ENCODE results near the gene DEPP1.

The DEPP1 gene

DNA sequence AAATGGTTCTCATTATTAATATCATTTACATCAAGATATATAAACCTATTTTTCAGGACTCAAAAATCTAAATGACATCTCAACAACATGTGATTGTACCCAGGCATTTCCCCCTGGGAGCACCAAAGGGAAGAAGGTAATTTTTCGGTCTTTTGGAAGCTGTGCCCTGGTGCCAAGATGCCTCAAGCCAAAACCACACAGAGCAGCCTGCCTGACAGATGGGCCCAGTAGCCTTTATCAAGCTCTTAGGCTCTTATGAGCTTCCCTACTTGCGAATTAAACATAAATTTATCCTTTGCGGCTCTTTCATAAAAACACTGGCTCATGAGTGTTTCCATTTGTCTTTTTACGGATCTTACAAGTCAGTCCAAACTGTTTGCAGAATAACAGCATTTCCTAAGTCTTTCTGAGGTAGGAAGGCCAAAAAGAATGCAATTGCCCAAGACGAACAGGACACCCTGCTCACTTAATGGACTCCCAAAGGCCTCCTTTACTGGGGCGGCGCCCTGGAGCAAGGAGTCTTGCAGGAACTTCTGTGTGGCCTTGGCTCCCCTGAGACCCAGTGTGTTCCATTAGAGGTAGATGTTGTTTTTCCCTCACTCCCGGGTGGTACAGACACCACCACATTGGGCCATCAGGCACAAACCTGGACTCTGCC is 23.1 kb downstream of the DEPP1 start:
- no peak for DNase-seq (ENCODE audit: low read depth in 2 of 2)

DNA sequence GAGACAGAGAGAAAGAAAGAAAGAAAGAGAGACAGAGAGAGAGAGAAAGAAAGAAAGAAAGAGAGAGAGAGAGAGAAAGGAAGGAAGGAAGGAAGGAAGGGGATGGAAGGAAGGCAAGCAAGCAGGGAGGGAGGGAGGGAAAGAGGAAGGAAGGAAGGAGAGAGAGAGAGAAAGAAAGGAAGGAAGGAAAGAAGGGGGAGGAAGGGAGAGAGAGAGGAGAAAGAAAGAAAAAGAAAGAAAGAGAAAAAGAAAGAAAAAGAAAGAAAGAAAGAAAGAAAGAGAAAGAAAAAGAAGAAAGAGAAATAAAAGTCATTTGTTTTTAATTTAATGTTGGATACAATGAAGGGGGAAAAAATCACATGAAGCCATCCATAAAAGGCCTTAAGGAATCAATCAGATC is 23.6 kb downstream of the DEPP1 start:
- no peak for DNase-seq (ENCODE audit: low read depth in 2 of 2)

DNA sequence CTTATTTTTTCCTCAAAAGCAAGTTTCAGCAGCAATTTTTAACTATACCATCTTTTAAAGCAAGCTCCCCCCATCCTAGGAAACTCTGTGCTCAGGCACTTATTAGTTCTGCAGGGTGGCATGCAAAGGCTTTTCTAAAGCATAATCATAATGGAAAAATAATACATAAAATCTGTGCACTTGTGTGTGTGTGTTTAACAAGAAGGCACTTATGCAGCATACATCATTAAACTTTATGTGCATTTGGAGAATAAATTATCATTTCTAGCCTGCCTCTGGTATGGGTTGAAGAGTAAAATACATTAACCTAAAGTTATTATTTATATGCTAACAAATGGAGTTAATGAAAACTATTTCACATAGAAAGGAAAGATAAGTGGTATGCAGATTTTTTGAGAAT is 24.6 kb downstream of the DEPP1 start:
- DNase-seq (ENCODE audit: low read depth in 2 of 2), result no peak

DNA sequence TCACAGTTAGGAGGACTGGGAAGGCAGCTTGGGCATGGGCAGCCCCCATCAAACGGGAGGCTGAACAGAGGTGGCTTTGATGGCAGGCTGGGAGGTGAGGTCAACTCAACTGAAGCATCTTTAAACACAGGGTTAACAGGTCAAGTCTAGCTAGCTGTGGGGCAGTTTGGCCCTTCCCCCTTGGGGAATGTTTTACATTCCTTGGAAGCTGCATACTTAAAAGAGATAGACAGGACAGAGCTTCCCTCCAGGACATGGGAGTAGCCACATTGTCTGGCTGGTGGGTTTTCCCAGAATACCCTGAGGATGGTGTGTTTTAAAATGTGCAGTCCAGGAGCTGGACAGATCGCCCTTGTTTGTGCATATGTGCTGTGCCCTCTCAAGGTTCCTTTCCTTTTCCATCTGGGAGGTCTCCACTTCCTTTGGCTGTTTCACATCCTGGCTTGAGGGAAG is 25.8 kb downstream of the DEPP1 start:
- DNase-seq (ENCODE audit: low read depth in 2 of 2), result no peak

DNA sequence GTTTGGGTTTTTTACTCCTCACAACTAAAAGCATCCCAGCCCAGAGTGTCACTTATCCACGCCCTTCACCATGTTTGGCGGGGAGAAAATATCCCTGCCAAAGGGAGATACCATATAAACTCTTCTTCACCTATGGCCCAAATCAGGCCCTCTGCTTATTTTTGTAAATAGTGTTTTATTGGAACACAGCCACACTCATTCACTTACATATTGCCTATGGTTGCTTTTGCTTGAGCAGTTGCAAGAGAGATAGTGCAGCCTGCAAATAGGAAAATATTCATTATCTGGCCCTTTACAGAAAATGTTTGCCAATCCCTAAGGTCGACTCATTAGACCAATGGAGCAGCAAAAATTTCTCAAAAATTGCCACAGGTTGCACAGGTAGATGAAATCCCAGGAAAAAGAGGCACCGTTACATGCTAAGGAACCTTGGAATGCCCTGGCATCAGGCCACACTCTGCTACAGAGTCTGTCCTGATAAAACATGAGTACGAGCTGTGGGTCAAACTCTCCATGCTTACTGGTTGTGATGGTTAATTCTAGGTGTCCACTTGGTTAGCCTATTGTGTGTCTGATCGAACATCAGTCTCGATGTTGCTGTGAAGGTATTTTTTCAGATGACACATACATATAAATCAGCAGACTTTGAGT is 26.9 kb downstream of the DEPP1 start:
- DNase-seq (ENCODE audit: low read depth in 2 of 2), result no peak

DNA sequence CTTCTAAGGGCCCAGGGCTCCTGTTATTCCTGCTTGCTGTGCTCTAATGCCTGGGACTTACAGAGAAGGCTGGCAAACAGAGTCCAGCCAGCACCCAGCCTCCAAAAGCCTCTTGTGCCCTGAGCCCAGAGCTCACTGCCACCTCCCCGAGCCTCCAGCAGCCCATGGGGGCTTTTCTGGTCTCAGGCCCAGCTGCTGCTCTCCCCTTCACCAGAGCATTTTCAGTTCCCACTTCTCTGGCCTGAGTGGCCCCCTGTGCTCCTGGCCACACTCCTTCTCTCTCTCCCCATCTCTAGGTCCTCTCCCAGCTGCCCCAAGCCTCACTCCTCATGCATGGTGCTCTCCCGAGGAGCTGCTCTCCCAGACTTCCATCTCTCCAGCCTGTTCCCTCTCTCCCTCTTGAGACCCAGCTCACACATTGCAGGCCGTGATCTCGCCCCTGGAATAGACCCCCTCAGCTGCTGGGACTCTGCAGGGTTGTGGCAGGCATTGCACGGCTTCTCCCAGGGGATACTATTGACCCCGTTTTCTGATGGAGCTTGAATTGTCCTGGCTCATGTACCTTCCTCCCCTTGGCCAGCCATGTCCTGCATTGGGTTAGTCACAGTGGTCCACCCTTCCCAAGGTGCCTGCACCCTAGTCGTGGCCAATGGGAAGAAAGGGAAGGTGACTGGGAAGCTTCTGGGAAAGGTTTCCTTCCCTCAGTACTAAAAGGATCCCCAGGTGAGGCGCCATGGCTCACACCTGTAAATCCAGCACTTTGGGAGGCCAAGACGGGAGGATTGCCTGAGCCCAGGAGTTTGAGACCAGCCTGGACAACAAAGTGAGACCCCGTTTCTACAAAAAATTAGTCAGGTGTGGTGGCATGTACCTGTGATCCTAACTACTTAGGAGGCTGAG is 28.0 kb downstream of the DEPP1 start:
- DNase-seq (ENCODE audit: low read depth in 2 of 2), result no peak

DNA sequence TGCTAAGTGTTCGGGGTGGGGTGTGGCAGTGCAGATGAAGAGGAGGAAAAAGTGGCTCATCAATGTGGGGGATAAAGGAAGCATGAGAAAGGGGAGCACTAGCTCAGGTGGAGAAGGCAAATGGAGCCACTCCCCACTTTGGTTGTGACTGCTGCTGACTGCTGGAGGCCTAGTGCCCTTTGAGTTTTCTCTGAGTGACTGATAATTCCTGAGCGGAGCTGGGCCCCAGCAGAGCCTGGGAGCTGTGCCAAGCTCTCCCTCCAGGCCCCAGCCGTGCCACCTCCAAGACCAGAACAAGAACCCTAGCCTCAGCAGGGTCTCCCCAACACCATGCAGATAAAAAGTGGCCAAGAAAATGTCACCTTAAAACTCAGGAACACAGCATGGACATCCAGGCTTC is 28.7 kb downstream of the DEPP1 start:
- DNase-seq (ENCODE audit: low read depth in 2 of 2), result no peak

DNA sequence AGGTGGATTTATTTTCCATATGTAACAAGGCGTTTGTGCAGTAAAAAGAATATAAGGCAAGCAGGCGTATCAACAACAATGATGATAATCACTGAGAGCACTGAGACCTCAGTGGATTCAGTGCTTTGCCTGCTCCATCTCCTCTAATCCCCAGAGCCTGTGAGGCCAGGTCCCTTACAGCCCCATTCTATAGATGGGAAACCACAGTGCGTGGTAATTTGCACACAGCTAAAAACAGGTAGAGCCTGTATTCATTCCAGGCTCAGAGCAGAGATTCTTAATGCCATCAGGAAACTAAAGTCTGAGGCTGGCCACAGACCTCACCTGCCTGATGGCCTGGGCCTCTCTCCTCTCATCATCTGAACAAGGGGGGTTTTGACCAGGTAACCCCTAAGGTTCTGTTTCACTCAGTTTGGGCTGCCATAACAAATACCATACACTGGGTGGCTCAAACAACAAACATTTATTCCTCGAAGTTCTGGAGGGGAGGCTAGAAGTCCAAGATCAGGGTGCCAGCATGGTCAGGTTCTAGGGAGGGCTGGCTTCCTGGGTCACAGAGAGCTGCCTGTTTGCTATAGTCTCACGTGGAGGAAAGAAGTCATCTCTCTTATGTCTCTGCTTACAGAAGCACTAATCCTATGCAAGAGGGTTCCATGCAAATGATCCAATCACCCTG is 29.3 kb downstream of the DEPP1 start:
- no peak for DNase-seq (ENCODE audit: low read depth in 2 of 2)

DNA sequence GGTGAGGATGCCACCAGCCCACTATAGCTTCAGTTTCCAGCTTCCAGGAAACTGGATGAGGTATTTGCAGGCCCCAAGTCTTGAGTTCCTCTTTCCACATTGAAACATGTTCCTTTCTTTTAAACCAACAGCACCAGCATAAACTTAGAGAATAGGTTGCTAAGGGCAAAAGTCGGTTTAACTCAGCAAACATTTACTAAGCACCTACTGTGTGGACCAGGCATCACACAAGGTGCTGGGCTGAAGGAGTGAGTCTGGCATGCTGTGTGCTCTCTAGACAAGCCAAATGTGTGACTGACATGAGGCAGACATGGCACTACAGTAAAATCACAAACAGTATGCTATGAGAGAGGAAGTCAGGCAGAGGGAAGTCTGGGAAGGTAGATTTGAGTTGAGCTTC is 30.0 kb downstream of the DEPP1 start:
- no peak for DNase-seq (ENCODE audit: low read depth in 2 of 2)

DNA sequence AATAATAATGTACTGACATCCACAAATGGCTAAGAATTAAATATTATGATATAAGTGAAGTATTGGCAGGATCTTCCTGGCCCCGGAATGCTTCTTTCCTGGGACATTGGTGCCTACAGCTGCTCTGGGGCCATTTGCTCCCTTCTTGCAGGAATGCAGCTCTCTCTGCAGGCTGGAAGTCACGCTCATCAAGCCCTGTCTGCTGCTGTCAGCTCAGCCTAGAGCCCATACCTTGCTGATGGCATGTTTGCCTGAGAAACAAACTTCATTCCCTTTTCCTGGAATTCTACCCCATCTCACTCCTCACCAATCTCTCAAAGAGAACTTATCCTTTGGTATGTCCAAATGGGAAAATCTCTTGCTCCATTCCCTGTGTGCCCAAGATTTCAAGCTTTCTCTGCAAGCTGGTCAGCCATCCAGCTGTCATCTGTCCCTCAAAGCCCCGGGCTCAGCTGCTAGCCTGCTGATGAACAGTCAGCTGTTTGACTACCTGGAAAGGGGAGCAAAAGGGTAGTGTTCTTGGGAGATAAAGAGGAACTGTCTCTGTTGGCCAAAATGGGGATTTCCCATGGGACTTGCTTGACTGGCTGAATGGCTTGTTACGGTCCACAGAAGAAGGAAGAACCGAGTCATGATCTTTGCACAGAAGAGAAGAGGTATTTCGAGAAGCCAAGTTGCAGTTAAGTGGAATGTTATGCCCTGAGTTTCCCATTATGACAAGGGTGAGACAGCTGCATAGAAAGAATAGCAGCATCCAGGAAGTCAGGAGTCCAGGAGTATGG is 31.0 kb downstream of the DEPP1 start:
- no peak for DNase-seq (ENCODE audit: low read depth in 2 of 2)

DNA sequence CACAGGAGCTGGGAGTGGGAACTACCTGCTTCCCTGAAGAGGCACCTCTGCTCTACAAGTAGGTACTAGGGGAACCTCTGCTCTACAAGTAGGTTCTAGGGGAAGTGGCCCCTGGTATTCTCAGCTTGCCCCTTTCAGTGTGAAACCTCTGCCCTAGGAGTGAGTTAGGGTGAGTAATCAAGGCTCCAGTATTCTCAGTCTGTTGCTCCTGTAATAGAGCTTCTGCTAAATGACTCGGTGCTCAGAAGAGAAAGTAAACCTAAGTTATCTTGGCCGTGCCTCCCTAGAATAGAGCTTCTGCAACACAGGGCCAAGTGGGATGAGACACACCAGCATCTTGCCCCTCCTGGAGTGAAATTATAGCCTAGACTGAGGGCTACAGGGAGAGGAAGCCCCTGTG is 32.4 kb downstream of the DEPP1 start:
- DNase-seq (ENCODE audit: low read depth in 2 of 2), result no peak

DNA sequence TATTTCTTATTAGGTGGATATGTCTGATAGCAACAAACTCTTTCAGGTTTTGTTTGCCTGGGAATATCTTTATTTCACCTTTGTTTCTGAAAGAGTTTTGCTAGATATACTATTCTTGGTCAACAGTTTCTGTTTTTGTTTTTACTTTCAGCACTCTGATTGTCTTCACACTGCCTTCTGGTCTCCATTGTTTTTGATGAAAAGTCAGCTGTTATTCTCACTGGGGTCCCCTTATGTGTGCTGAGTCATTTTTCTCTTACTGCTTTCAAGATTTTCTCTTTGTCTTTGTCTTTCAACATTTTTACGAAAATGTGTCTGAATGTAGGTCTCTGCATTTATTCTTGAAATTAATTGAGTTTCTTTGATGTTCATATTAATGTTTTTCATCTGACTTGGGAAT is 34.3 kb downstream of the DEPP1 start:
- DNase-seq (ENCODE audit: low read depth in 2 of 2), result no peak

DNA sequence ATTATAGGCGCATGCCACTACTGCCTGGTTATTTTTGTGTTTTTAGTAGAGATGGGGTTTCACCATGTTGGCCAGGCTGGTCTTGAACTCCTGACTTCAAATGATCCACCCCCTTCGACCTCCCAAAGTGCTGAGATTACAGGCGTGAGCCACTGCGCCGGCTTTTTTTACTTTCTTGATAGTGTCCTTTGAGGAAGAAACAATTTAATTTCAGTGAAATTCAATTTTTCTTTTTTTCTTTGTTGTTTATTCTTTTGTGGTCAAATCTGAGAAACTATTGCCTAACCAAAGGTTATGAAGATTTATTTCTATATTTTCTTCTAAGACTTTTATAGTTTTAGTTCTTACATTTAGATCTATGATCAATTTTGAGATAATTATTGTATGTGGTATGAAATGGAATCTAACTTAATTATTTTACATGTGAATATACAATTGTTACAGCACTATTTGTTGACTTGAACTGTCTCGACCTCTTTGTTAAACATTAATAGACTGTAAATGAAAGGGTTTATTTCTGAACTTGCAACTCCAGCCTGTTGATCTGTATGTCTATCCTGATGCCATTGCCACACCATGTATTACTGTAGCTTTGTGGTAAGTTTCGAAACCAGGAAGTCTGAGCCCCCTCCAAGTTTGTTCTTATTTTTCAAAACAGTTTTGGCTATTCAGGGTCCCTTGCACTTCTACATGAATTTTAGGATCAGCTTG is 38.8 kb downstream of the DEPP1 start:
- no peak for DNase-seq (ENCODE audit: low read depth in 2 of 2)

DNA sequence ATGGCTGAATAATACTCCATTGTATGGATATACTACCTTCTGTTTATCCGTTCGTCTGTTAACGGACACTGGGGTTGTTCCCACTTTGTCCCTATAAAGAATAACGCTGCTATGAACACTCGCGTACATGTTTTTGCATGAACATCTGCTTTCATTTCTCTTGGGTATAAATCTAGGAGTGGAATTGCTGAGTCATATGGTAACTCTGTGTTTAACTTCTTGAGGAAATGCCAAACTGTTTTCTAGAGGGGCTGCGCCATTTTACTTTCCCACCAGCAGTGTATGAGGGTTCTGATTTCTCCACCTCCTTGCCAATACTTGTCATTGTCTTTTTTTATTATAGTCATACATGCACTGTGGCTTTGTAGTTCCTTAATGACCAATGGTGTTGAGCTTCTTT is 39.7 kb downstream of the DEPP1 start:
- no peak for DNase-seq (ENCODE audit: low read depth in 2 of 2)

DNA sequence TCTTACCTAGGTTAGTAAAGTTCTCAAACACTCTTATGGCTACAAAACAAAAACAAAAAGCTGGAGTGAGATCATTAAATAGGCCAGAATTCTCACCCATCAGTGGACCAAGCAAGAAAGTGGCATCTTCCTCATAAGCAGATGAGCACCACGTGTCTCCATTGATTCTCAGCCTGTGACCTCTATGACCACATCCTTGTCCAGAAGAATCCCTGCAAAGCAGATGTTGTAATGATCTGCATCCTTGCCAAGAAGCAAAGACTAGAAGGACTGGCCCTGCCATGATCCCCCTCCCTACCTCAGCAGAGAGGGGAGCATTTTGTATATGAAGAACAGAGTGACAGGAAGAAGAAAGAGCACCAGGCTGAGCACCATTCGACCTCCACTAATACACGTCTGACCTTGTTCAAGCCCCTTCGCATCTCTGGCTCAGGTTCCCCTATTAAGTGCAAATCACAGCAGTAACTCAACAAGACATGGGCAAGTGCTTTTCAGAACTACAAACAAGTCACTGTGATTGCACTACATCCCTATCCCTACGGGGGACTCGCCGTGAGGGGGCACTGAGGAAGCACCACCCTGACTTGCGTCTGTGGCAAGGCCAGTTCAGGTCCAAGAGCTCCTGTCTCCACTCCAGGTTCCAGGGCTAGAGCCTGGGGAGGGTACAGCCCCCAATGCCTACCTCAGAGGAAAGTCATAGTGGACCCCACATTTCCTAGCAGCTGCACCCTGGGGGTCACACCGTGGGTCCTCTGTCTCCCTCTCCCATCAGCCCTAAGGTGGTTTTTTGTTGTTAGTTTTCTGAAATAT is 41.2 kb downstream of the DEPP1 start:
- DNase-seq (ENCODE audit: low read depth in 2 of 2), result no peak

DNA sequence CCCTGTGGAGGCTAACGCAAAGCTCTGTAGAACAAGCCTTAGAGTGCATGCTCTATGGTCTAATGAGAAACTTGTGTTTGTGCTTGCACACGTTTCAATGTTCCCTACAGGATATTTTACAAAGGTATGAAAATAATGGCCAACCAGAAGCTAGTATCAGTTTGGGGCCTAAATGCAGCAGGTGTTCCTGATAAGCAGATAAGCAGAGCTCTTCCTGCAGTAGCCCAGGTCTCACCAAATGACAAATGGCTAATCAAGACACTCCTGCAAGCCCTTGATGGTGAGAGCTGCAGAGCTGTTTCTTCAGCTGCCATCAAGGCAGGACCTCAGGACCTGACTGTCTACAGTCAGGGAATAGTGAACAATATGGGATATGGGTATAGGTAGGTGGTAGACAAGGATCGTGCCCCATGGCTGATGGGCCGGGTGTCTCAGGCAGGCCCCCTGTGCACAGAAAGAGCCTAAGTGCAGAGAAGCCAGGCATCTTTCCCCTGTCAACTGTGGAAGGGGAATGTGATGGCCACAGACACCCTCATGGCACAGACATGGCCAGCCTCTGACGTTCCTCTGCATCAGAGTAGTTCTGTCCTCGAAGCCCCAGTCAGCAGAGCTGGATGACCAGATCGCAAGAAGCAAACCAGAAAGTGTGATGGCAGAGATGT is 42.2 kb downstream of the DEPP1 start:
- no peak for DNase-seq (ENCODE audit: low read depth in 2 of 2)

DNA sequence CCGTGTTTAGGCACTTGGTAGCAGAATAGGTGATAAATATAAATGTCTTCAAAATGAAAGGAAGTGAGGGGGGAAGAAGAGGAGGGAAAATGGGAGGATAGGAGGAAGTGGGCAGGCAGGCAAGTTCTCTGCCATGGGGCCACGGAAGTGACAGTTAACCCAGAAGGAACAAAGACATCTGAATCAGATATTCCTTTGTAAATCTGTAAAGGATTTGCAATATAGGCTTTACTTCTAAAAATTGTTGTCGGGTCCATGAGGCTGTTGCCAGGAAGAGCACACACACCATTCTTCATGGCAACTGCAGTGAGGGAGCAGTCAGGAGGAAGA is 42.7 kb downstream of the DEPP1 start:
- no peak for DNase-seq (ENCODE audit: low read depth in 2 of 2)

DNA sequence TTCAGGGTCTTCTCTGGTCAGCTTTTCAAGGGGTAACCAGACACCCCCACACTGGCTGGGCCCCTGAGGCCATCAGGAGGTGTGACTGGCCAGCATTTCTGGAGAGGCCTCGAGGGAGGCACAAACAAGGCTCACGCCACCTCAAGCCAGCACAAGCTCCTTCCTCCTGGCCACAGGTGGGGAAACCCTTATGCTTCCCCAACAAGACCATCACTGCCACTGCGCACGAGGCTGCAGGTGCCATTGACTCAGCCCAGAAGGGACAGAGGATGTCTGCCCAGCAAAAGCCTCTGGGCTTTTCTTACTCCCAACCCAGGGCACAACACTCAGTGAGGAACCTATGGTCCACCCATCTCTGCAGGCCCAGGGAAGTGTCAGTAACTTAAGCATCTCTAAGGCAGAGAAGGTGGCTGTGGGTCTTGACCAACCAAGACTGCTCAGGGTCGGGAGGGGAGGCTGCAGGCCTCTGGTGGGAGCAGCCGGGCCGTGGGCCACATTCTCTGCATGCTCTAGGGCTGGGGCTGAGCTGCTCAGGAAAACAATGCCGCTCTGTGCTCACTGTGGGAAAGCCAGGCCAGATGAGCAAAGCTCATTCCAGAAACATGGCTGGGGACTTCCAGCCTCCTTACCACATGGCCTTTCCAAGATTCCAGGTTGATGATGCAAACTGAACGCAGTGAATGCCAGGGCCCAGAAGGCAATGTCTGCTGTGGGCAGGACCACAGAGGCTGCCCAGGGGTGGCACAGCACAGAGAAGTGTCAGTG is 43.2 kb downstream of the DEPP1 start:
- no peak for DNase-seq (ENCODE audit: low read depth in 2 of 2)
